Amniotic epithelial cell (primary cell): ENCODE data around the gene PNPLA6.
"Not testable (repeated sequence)": the region's sequence is repeated elsewhere in the genome, so short reads cannot be mapped to it uniquely, and the experiment has no call there.

Experiments
- DNase-seq: peaks from one replicate; pipeline ENCODE4 v3.0.0-alpha.2; 2010; ENCODE audit warnings: low read depth

PNPLA6 gene

DNA sequence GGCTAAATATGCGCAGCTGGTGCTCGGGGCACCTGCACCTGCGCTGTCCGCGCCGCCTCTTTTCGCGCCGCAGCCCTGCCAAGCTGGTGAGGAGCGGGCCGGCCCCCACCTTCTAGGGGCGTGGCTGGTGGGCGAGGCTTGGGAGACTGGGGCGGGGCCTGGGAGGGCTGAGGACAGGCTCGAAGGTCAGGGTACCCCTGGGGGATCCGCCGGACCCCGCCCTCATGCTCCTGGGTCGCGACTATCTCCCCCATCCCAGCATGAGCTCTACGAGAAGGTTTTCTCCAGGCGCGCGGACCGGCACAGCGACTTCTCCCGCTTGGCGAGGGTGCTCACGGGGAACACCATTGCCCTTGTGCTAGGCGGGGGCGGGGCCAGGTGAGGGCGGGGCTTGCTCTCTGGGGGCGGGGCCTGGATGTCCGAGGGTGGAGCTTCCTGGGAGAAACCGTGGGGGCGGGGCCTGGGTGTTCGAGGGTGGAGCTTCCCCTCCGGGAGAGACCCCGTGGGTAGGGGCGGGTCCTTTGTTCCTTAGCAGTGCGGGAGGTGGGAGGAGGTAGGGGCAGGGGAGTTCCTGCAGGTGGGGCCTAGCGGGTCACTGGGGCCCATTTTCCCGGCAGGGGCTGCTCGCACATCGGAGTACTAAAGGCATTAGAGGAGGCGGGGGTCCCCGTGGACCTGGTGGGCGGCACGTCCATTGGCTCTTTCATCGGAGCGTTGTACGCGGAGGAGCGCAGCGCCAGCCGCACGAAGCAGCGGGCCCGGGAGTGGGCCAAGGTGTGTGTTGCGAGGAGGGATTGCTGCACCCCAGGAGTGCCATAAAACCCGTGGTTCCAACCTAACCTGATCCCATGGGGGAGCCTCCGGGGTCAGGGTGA lies 19.7 kb downstream of the PNPLA6 start:
- DNase-seq: peak; percentile 7

DNA sequence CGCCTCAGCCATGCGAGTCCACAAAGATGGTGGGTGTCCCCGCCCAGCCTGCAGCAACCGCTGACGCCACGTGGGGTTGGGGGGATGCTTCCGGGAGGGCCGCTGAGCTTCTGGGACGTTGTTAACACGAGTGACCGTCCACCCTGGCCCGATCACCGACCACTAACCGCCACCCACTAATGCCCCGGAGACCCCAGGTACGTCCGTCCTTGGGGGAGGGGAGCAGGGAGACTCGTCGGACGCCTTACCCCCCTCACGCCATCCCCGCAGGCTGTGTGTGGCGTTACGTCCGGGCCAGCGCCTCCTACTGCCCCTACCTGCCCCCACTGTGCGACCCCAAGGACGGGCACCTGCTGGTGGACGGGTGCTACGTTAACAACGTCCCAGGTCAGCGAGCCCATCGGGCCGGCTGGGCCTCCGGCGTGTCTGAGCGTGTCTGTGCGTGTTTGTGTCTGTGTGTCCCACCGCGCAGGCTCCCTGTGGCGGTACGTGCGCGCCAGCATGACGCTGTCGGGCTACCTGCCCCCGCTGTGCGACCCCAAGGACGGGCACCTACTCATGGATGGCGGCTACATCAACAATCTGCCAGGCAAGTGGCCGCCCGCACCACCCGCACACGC lies 21.3 kb downstream of the PNPLA6 start:
- DNase-seq: no peak

DNA sequence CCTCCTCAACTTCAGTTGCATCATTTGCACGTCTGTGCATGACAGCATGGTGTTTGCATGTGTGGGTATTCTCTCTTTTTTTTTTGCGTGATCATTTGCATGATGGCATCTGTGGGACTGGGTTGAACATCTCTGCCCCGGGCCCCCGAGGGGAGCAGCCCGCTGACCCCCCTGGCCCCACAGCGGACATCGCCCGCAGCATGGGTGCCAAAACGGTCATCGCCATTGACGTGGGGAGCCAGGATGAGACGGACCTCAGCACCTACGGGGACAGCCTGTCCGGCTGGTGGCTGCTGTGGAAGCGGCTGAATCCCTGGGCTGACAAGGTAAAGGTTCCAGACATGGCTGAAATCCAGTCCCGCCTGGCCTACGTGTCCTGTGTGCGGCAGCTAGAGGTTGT lies 23.1 kb downstream of the PNPLA6 start:
- DNase-seq: no peak

DNA sequence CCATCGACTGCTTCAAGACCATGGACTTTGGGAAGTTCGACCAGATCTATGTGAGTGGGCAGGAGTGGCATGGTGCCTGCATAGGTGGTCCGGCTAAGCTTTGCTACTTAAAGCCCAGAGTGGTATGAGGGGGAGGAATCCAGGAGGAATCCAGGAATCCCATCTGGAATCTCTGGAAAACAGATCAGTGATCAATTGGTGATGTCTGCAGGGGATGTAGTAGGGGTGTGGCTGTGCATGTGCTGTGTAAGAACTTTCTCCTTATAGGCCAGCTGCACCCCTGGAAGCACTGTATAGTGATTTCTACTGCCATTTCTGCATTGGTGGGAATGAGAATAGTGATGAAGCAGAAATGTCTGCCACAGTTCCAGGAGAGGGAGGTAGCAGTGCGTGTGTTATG lies 23.6 kb downstream of the PNPLA6 start:
- no peak for DNase-seq

DNA sequence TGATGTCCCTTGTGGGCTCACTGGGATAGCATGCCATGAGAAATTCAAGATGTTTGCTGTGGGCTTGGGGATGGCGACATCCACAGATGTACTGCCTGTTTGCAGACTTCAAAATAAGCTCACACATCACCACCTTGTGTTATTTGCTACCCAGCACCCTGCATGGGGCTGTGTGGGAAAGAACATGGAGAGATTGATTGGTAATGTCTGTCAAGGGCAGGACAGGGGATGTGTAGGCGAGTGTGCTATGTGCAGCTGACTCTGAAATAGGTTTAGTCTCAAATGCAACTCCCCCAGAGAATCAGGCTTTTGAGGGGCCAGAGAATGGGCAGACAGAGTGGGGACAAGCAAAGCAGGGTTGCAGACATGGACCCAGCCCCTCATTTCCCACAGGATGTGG lies 24.7 kb downstream of the PNPLA6 start:
- peak; percentile 17 for DNase-seq

DNA sequence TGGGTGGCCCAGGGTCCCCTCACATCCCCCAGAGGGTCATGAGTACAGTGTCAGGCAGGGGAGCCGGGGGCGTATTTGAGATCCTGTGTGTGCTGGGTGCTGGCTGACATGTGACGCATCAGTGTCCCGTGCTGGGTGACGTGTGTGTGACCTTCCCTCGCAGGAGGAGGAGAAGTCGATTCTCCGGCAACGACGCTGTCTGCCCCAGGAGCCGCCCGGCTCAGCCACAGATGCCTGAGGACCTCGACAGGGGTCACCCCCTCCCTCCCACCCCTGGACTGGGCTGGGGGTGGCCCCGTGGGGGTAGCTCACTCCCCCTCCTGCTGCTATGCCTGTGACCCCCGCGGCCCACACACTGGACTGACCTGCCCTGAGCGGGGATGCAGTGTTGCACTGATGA lies 25.8 kb downstream of the PNPLA6 start:
- no peak for DNase-seq

DNA sequence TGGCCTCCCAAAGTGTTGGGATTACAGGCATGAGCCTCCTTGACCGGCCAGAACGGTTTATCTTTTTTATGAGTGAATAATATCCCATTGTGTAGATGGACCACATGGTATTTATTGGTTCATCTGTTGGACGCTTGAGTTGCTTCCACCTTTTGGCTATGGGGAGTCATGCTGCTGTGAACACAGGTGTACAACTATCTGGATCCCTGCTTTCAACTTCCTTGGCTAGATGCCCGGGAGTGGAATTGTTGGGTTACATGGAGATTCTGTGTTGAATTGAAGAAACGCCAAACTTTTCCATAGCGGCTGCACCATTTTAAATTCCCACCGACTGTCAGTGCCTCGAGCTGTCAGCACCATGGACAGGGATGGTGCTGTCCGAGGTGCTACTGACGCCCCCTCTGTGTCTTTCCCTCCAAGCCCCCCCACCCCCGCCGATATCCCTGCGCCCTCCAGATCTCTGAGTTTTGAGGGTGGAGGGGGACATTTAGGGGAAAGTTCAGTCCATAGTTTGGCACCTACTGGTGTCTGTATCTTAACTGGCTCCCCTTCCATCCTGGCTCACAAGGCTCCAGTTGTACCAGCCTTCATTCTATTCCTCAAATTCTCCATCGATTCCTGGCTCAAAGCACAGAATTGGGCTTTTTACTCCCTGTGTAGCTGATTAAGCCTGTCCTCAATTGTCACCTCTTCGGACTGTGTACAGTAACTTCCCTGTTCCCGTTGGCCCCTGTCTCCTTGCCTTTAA lies 27.3 kb downstream of the PNPLA6 start:
- no peak for DNase-seq

DNA sequence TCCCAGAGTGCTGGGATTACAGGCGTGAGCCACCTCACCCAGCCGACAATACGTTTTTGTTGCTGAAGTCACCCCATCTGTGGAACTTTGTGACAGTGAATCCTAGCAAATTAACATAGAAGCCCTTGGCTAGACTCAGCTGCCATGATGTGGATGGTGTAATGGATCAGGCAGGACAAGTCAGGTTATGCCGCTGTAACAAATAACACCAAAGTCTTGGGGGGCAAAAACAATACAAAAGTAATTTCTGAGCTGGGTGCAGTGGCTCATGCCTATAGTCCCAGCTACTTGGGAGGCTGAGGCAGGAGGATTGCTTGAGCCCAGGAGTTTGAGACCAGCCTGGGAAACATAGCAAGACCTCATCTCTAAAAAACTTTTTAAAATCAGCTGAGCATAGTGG lies 29.3 kb downstream of the PNPLA6 start:
- no peak for DNase-seq

DNA sequence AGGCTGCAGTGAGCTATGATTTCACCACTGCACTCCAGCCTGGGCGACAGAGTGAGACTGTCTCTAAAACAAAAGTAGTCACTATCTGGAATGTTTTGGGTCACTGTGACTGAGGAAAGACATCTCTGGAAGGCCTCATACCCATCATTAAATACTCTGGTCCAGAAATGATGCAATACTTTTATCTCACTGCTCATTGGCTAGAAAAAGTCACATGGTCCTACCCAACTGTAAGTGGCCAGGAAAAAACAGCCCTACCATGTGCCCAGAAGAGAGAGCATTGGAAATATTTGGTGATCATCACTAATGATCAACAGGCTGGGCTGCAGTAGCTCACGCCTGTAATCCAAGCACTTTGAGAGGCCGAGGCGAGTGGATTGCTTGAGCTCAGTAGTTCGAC lies 29.8 kb downstream of the PNPLA6 start:
- DNase-seq: no peak

DNA sequence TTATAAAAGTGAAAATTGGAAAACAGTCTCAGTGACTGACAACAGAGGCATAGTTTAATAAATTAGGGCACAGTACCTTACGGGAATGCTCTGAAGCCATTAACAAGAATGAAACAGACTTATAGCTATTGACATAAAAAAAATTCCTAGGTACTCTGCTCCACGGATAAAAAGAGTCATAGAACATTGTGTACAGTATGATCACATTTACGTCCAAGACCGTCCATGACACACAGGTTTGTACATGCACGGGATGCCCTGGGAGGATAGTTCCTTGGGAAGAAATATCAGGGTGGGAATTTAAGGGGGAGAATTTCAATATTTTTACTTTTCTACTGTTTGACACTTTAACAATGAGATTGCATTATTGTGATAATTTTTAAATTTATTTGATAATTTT lies 35.2 kb downstream of the PNPLA6 start:
- DNase-seq: no peak

DNA sequence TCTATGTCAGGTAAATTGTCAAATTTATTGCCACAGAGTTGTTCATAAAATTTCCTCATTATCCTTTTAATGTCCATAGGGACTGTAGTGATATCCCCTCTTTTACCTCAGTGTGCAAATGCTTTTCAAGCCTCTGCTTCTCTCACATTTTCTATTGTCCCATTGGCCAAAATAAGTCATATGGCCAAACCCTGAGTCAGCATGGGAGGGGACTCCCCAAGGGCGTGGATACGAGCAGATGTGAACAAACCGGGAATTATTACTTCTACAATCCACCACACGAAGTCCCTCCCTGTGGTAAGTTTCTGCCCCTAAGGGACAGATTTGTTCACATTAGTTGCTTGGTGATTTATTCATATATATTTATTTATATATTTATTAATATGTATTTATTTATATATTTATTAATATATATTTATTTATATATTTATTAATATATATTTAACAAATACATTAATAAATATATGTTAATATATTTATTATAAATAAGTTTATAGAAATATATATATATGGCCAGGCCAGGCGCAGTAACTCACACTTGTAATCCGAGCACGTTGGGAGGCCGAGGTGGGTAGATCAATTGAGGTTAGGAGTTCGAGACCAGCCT lies 40.0 kb downstream of the PNPLA6 start:
- peak; percentile 5 for DNase-seq

DNA sequence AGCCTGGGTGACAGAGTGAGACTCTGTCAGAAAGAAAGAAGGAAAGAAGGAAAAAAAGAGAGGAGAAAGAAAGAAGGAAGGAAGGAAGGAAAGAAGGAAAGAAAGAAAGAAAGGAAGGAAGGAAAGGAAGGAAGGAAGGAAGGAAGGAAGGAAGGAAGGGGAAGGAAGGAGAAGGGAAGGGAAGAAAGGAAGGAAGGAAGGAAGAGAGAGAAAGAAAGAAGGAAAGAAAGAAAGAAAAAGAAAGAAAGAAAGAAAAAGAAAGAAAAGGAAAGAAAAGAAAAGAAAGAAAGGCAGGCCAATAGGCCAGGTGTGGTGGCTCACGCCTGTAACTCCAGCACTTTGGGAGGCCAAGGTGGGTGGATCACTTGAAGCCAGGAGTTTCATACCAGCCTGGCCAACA lies 41.9 kb downstream of the PNPLA6 start:
- DNase-seq: not testable (repeated sequence)

DNA sequence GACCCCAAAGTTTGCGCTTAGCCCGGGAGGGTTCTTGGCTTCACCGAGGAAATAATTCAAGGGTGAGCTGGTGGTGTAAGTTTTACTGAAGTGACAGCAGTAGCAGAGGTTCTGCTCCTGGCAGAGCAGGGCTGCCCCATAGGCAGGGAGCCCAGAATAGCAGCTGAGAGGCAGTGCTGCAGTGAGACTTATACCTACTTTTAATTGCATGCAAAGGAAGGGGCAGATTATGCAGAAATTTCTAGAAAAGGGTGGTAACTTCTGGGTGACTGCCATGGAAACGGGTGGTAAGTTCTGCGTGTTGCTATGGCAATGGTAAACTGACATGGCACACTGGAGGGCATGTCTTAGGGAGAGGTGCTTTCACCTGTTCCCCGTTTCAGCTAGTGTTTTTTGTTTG lies 42.6 kb downstream of the PNPLA6 start:
- DNase-seq: no peak

DNA sequence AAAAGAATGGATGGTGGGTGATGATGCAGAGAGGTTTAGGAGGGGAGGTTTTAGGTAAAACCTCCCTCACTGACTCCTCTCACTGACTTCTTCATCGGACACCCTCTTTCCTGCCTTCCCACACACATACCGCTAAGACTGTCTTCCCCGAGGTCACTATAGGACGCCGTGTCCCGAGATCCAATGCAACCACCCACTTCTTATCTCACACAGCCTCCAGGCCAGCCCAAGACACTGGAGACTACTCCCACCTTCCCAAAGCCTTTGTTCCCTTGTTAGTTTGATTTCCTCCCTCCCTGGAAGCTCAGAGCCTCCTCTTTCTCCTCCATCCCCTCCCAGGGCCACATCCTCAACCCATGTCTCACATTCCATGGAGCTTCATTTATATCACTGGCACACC lies 43.7 kb downstream of the PNPLA6 start:
- no peak for DNase-seq

DNA sequence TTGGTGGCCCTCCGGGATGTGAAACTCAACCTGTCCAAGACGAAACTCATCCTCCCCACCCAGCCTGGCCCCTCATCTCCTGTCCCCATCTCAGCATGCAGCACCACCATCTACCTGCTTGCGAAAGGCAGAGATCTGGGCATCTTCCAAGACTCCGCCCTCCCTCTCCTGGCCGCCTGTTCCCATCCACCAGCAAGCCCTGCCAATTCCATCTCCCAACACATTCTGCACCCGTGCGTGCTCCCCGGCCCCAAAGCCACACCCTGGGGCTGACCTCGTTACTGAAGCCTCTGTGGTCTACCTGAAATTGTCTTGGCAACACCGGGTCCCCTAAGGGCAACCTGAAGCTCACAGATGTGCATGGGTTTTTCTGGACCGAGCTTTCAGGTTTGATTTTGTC lies 46.9 kb downstream of the PNPLA6 start:
- no peak for DNase-seq

DNA sequence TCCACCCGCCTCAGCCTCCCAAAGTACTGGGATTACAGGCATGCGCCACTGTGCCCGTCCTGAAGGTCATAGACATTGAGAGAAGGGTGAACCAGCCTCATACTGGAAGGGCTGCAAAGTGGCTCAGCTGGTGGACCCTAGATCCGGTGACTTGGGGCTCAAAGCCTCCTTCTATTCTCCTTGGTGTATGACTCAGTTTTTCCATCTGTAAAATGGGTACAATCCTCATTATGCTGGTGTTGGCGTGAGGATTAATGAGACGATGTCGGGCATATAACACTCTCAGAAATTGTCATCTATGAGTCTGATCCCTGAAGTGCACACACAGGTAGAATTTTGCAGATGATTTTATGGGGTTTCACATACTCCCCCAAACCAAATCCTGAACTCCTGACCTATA lies 54.3 kb downstream of the PNPLA6 start:
- no peak for DNase-seq

DNA sequence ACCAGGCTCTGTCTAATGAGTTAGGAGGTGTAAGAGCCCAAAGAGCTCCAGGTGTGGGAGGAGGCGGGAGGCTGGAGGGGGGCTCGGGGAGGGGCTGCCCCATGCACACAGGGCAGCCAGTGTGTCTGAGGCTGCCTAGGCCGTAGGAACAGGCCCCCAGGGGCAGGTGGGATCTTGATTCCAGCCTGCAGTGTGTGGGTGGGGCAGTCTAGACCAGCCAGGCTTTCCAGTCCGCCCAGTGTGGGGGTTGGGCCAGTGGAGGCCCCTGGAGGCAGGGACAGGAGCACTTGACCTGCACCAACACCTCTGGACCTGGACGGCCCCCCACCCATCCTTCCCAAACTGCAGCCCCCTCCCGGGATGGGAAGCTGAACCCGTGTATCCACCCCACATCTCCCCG lies 54.7 kb downstream of the PNPLA6 start:
- DNase-seq: no peak

DNA sequence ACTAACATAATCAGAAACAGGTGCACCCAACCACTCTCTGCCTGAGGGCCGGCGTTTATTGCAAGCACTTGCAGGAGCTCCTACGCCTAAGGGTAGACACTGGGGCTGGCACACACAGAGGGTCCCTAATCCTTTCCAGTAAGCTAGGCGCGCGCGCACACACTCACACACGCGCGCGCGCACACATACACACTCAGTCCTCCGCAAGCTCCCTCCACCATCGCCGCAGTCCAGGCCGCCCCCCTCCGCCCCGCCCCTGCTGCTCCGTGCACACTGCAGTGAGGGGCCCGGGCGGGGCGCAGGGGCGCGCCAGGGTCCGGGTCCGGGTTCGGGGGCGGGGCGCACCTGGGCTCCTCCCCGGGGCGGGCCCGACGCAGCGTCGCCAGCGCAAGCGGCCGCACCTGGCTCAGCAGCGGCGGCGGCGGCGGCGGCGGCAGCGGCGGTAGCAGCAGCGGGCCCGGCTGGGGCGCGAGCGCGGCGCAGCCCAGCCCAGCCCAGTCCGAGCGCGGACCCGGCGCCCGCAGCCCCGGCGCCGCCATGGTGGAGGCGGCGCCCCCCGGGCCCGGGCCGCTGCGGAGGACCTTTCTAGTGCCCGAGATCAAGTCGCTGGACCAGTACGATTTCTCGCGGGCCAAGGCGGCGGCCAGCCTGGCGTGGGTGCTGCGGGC lies 60.1 kb downstream of the PNPLA6 start, which contains the start of gene CAMSAP3:
CAMSAP3 (plus strand) TSS at position 398 of the 668 bp plus-strand sequence; CDS start at position 538, 140 bp downstream.
- no peak for DNase-seq

DNA sequence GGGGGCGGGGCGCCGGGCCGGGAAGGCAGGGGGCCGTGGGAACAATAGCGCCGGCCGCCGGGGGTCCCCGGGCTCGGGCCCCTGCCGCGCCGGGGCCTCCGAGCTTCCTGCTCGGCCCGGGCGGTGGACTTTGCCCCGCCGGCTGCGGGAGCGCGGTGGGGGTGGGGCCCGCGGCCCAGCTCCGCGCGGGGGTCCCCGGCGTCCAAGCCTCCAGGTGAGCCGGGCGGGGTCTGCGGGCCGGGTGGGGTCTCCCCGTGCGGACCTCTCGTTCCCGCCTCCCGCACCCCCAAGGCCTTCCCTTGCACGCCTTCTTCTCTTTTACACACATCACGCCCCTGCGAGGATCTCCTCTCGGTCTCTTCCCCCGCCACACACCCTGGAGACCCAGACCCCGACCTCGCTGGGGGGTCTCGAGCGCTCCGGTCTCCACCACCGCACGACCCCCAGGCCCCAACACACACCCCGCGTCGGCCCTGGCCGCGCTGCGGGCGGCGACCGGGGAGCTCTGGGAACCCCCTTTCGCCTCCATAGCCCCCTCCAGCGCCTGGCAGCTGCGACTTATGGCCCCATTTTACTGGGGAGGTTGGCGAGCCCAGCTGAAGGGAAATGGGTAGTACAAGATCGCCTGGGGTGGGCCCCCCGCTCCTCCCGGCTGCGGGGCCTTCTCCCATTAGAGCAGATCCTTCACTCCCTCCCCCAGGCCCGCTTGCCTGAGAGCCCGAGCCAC lies 60.9 kb downstream of the PNPLA6 start:
- no peak for DNase-seq

DNA sequence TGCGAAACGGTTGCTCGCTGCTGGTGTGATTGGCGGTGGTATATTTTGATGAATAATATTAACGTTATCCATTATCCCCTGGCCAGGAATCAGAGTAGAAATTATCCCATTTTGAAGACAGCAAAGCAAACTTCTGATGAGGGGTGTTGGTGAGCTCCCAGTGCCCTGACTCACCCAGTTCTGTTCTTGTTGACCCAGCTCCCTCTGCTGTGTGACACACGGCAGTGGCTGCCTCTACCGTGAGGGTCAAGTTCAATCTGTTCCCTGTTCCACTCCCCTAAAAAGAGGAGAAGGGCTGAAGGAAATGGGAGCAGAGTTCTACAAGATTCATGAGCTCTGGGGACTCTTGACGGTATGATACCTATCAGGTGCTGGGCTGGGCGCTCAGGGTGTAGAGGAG lies 62.2 kb downstream of the PNPLA6 start:
- no peak for DNase-seq

DNA sequence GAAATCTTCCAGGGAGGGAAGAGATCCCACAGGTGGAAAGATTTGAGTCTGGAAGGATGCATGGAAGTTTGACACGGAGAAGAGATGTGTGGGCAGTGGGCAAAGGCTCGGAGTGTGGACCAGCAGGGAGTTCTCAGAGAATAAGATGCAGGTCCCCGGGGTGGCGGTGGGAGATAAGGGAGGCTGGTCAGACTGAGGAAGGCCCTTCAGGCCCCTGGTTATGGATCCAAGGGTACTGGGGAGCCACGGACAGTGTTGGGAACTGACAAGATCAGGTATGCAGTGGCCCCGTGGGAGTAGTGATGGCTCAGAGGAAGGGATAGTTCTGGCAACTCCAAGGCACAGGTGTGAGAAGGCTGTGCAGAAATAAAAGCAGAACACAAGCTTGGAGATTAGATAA lies 62.7 kb downstream of the PNPLA6 start:
- no peak for DNase-seq
